ENCODE measurements around the gene PAPSS1.
"Not testable (repeated sequence)": the region's sequence is repeated elsewhere in the genome, so short reads cannot be mapped to it uniquely, and the experiment has no call there.

PAPSS1 gene

GRCh38 chr4:107719207-107719921 lies 670 bp downstream of the PAPSS1 start:
- DNase-seq (ENCODE audit: low read depth in 1 of 2, low spot score in 1 of 2) = peak; percentile 11 to 55
- in situ Hi-C loops (cut with HindIII; ENCODE audit: low pct_unique_long_range_greater_than_20kb, low sequenced_read_pairs) = no loop called here

GRCh38 chr4:107718351-107718965 lies 1.6 kb downstream of the PAPSS1 start:
- no peak for TF ChIP-seq JUND (IDR thresholded peaks at IDR 0.05; ENCODE audit: low read depth)
- in situ Hi-C loops (cut with HindIII; ENCODE audit: low pct_unique_long_range_greater_than_20kb, low sequenced_read_pairs) = no loop called here
- DNase-seq (ENCODE audit: low read depth in 1 of 2, low spot score in 1 of 2) = no peak

More at GRCh38 chr4:107719207-107719921, 670 bp downstream of the PAPSS1 start:
- no peak for TF ChIP-seq JUND (IDR thresholded peaks at IDR 0.05; ENCODE audit: low read depth)

- TF ChIP-seq JUND (IDR thresholded peaks at IDR 0.05; ENCODE audit: low read depth) = no peak
- in situ Hi-C loops (cut with HindIII; ENCODE audit: low pct_unique_long_range_greater_than_20kb, low sequenced_read_pairs) = no loop called here
- DNase-seq (ENCODE audit: low read depth in 1 of 2, low spot score in 1 of 2) = no peak
Measured at GRCh38 chr4:107714256-107714655, 5.8 kb downstream of the PAPSS1 start.

GRCh38 chr4:107712236-107712635 lies 7.8 kb downstream of the PAPSS1 start:
- no peak for DNase-seq (ENCODE audit: low read depth in 1 of 2, low spot score in 1 of 2)
- no peak for TF ChIP-seq JUND (IDR thresholded peaks at IDR 0.05; ENCODE audit: low read depth)
- in situ Hi-C loops (cut with HindIII; ENCODE audit: low pct_unique_long_range_greater_than_20kb, low sequenced_read_pairs) = no loop called here

- no peak for TF ChIP-seq JUND (IDR thresholded peaks at IDR 0.05; ENCODE audit: low read depth)
- DNase-seq (ENCODE audit: low read depth in 1 of 2, low spot score in 1 of 2) = no peak
- in situ Hi-C loops (cut with HindIII; ENCODE audit: low pct_unique_long_range_greater_than_20kb, low sequenced_read_pairs) = no loop called here
Measured at GRCh38 chr4:107711831-107712230, 8.2 kb downstream of the PAPSS1 start.

GRCh38 chr4:107710493-107711459 lies 9.3 kb downstream of the PAPSS1 start:
- in situ Hi-C loops (cut with HindIII; ENCODE audit: low pct_unique_long_range_greater_than_20kb, low sequenced_read_pairs) = no loop called here
- no peak for TF ChIP-seq JUND (IDR thresholded peaks at IDR 0.05; ENCODE audit: low read depth)
- DNase-seq (ENCODE audit: low read depth in 1 of 2, low spot score in 1 of 2) = no peak

- no peak for DNase-seq (ENCODE audit: low read depth in 1 of 2, low spot score in 1 of 2)
- TF ChIP-seq JUND (IDR thresholded peaks at IDR 0.05; ENCODE audit: low read depth) = no peak
- in situ Hi-C loops (cut with HindIII; ENCODE audit: low pct_unique_long_range_greater_than_20kb, low sequenced_read_pairs) = no loop called here
Measured at GRCh38 chr4:107709916-107710315, 10.1 kb downstream of the PAPSS1 start.

- in situ Hi-C loops (cut with HindIII; ENCODE audit: low pct_unique_long_range_greater_than_20kb, low sequenced_read_pairs) = no loop called here
- TF ChIP-seq JUND (IDR thresholded peaks at IDR 0.05; ENCODE audit: low read depth) = no peak
- DNase-seq (ENCODE audit: low read depth in 1 of 2, low spot score in 1 of 2) = peak in 1 of 2 experiments; percentile 68
Measured at GRCh38 chr4:107708225-107708624, 11.8 kb downstream of the PAPSS1 start.

GRCh38 chr4:107705742-107706556 lies 14.1 kb downstream of the PAPSS1 start:
- no peak for TF ChIP-seq JUND (IDR thresholded peaks at IDR 0.05; ENCODE audit: low read depth)
- in situ Hi-C loops (cut with HindIII; ENCODE audit: low pct_unique_long_range_greater_than_20kb, low sequenced_read_pairs) = no loop called here
- no peak for DNase-seq (ENCODE audit: low read depth in 1 of 2, low spot score in 1 of 2)

- in situ Hi-C loops (cut with HindIII; ENCODE audit: low pct_unique_long_range_greater_than_20kb, low sequenced_read_pairs) = no loop called here
- DNase-seq (ENCODE audit: low read depth in 1 of 2, low spot score in 1 of 2) = no peak
- TF ChIP-seq JUND (IDR thresholded peaks at IDR 0.05; ENCODE audit: low read depth) = no peak
Measured at GRCh38 chr4:107701565-107701964, 18.5 kb downstream of the PAPSS1 start.

GRCh38 chr4:107699466-107700206 lies 20.4 kb downstream of the PAPSS1 start:
- in situ Hi-C loops (cut with HindIII; ENCODE audit: low pct_unique_long_range_greater_than_20kb, low sequenced_read_pairs) = no loop called here
- TF ChIP-seq JUND (IDR thresholded peaks at IDR 0.05; ENCODE audit: low read depth) = no peak
- no peak for DNase-seq (ENCODE audit: low read depth in 1 of 2, low spot score in 1 of 2)

- DNase-seq (ENCODE audit: low read depth in 1 of 2, low spot score in 1 of 2); in situ Hi-C loops (cut with HindIII; ENCODE audit: low pct_unique_long_range_greater_than_20kb, low sequenced_read_pairs): not testable (repeated sequence)
Measured at GRCh38 chr4:107696187-107696586, 23.8 kb downstream of the PAPSS1 start.

Measured in T47D (cell line).